Cardiac fibroblast (primary cell): ENCODE results near the gene SUPT5H.

Source experiments
- DNase-seq, 2 donors: peaks; one replicate each; pipeline versions ENCODE4 v3.0.0 to v3.0.0-alpha.2; 2010; ENCODE audit warnings: low read depth in 2 of 2
- H3K4me3 ChIP-seq, 2 donors: replicated peaks in 1 of 2; 1 replicate in 1 of 2; 2 replicates in 1 of 2; pipeline ENCODE4 v1.5.1; 2011; ENCODE audit warnings: low read depth in 2 of 2, low read length in 2 of 2, mild to moderate bottlenecking in 2 of 2, moderate library complexity in 1 of 2
- CTCF ChIP-seq: IDR thresholded peaks from one replicate; pipeline ENCODE4 v1.5.1; 2011; ENCODE audit warnings: low read depth, mild to moderate bottlenecking, low read length, inconsistent platforms

The SUPT5H gene

GRCh38 chr19:39410017-39410830 is 35.2 kb upstream of the SUPT5H start:
- no peak for TF ChIP-seq CTCF
- DNase-seq: peak in 1 of 2 donors; percentile 74
- peak overlapping the region; percentile 92 to 96 for H3K4me3 ChIP-seq

- no peak overlapping the region for H3K4me3 ChIP-seq
- DNase-seq: no peak
- no peak for TF ChIP-seq CTCF
These were observed 34.6 kb upstream of the SUPT5H start for GRCh38 chr19:39410831-39411080.

- no peak overlapping the region for H3K4me3 ChIP-seq
- DNase-seq: peak in 1 of 2 donors; percentile 89
- TF ChIP-seq CTCF: no peak
These were observed 34.1 kb upstream of the SUPT5H start for GRCh38 chr19:39411081-39411831.

- TF ChIP-seq CTCF: peak; percentile 93
- DNase-seq: peak; percentile 96
- H3K4me3 ChIP-seq: peak overlapping the region; percentile 8 to 30
These were observed 33.6 kb upstream of the SUPT5H start for GRCh38 chr19:39411832-39412099.

GRCh38 chr19:39412100-39412866 is 33.1 kb upstream of the SUPT5H start, which contains the start of gene PLEKHG2:
Gene PLEKHG2 (plus strand): TSS chr19:39412669. CDS start chr19:39414087, 1,418 bp downstream.
- TF ChIP-seq CTCF: peak; percentile 78
- peak within 1 kb of the TSS; percentile 84 to 87 for H3K4me3 ChIP-seq

GRCh38 chr19:39412867-39413271 is 32.5 kb upstream of the SUPT5H start:
- DNase-seq: peak in 1 of 2 donors; percentile 24
- H3K4me3 ChIP-seq: peak overlapping the region; percentile 84 to 87
- TF ChIP-seq CTCF: no peak

More at GRCh38 chr19:39412100-39412866, 33.1 kb upstream of the SUPT5H start, which contains the start of gene PLEKHG2:
- DNase-seq: peak; percentile 100
